ENCODE data around the gene ANKRD11.
"Not testable (repeated sequence)": the region's sequence is repeated elsewhere in the genome, so short reads cannot be mapped to it uniquely, and the experiment has no call there.

ANKRD11 gene

GRCh38 chr16:89256651-89257254 is 233.6 kb downstream of the ANKRD11 start:
- peak; percentile 92 to 95 (median 94) for DNase-seq

- DNase-seq, result peak in 2 of 3 donors; percentile 6 to 18
These were observed 236.6 kb downstream of the ANKRD11 start for GRCh38 chr16:89253548-89254287.

- peak in 1 of 3 donors; percentile 16 for DNase-seq
These were observed 242.0 kb downstream of the ANKRD11 start for GRCh38 chr16:89248196-89248982.

GRCh38 chr16:89247734-89248075 is 242.7 kb downstream of the ANKRD11 start:
- not testable (repeated sequence) for DNase-seq

- DNase-seq, result peak; percentile 90 to 99 (median 97)
These were observed 243.2 kb downstream of the ANKRD11 start for GRCh38 chr16:89246903-89247733.

- no peak for DNase-seq
These were observed 243.9 kb downstream of the ANKRD11 start for GRCh38 chr16:89246383-89246902.

GRCh38 chr16:89244754-89245153 is 245.6 kb downstream of the ANKRD11 start:
- DNase-seq, result no peak

GRCh38 chr16:89244264-89244663 is 246.1 kb downstream of the ANKRD11 start:
- not testable (repeated sequence) for DNase-seq

- DNase-seq, result no peak
These were observed 246.7 kb downstream of the ANKRD11 start for GRCh38 chr16:89243664-89244063.

GRCh38 chr16:89242795-89243200 is 247.6 kb downstream of the ANKRD11 start:
- DNase-seq, result no peak

GRCh38 chr16:89241187-89242007 is 249.0 kb downstream of the ANKRD11 start:
- peak; percentile 67 to 77 (median 70) for DNase-seq

- DNase-seq, result no peak
These were observed 252.6 kb downstream of the ANKRD11 start for GRCh38 chr16:89237733-89238132.

- peak in 2 of 3 donors; percentile 17 for DNase-seq
These were observed 256.5 kb downstream of the ANKRD11 start for GRCh38 chr16:89233678-89234490.

- DNase-seq, result no peak
These were observed 258.3 kb downstream of the ANKRD11 start for GRCh38 chr16:89232107-89232506.

- DNase-seq, result no peak
These were observed 260.1 kb downstream of the ANKRD11 start for GRCh38 chr16:89230255-89230654.

GRCh38 chr16:89224665-89225064 is 265.7 kb downstream of the ANKRD11 start:
- DNase-seq, result no peak

- no peak for DNase-seq
These were observed 267.4 kb downstream of the ANKRD11 start for GRCh38 chr16:89222931-89223330.

- no peak for DNase-seq
These were observed 268.8 kb downstream of the ANKRD11 start for GRCh38 chr16:89221604-89222003.

- DNase-seq, result no peak
These were observed 271.0 kb downstream of the ANKRD11 start for GRCh38 chr16:89219365-89219764.
